ENCODE results near the gene PLCB1.
"Not testable (repeated sequence)": the region's sequence is repeated elsewhere in the genome, so short reads cannot be mapped to it uniquely, and the experiment has no call there.

Gene PLCB1

DNA sequence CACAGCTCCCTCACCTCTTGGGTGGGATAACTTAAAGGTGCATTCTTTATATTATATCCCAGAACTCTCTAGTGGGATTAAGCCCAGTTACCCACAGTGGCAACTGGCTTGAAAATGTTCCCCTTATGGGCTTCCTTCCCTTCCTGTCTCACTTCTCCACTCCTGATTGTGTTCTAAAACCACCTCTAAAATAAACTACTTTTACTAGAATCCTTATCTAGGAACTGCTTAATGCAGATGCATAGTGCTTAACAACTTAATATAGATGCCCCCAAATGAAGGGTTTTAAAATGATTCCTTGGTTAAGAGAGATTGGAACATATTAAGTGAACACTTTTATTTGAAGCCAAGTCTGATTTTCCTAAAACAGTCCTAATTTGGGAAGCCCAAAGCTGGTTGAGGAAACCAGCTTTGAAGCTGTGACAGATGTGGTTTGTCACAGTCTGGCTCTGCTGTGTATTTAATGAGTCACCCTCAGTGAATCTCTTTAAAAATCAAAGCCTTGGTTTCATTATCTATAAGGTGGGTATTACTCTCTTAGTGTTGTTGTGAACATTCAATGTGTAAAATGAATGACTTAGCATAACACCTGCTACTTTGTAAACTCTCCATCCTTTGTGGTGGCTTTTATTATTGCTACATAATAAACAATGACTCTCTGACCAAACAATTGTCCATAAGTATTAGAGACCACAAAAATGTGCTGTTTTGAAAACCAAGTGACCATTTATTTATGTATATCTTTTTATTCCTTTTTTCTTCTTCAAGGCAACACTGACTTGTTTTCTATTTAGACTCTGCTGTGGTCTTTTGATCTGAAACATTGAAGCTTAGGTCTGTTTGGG lies 24.4 kb downstream of the PLCB1 start:
- peak; percentile 14 for DNase-seq (ENCODE audit: low read depth)

GRCh38 chr20:8159217-8159616 lies 27.2 kb downstream of the PLCB1 start:
- not testable (repeated sequence) for DNase-seq (ENCODE audit: low read depth)

- no peak for DNase-seq (ENCODE audit: low read depth)
These were observed 29.4 kb downstream of the PLCB1 start for GRCh38 chr20:8161264-8162071.

- no peak for DNase-seq (ENCODE audit: low read depth)
These were observed 30.5 kb downstream of the PLCB1 start for GRCh38 chr20:8162610-8163009.

GRCh38 chr20:8163543-8163942 lies 31.5 kb downstream of the PLCB1 start:
- DNase-seq (ENCODE audit: low read depth): no peak

GRCh38 chr20:8166730-8167129 lies 34.7 kb downstream of the PLCB1 start:
- DNase-seq (ENCODE audit: low read depth): no peak

DNA sequence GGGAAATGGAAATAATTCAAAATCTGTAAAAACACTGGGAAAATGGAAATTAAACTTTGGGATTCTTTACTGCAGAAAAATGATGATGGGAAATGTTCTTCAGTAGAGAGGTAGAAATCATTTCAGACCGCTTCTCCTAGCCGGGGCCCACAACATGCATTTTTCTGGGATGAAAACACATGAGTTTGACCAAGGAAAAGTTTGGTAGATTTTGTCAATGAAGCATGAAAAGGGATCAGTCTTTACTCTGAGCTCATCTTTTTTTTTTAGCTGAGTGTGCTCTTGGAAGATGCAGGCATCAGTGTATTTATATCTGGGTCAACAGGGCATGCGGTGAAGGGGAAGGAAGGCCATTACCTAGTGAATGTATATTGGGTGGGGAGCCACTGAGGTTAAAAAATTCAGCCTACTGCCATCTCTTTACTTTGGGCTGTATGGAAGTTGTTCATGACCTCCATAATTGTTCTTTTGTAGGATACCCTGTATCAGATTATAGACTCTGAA lies 36.8 kb downstream of the PLCB1 start:
- DNase-seq (ENCODE audit: low read depth): no peak

- no peak for DNase-seq (ENCODE audit: low read depth)
These were observed 38.9 kb downstream of the PLCB1 start for GRCh38 chr20:8170921-8171320.

DNA sequence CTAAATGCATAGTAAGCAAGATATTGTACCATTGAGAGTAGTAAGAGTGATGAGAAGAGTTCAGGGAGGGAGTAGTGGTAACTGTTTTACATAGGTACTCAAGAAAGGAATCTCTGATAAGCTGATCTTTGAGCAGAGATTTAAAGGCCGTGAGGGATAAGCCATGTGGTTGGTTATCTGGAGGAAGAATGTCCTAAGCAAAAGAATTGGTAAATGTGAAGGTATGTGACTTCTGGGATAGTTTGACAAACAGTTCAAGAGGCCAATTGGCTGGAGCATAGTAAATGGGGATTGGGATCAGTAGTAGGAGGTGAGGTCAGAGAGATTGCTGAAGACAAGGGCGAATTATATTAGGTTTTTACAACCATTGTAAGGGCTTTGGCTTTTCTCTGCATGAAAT lies 40.1 kb downstream of the PLCB1 start:
- DNase-seq (ENCODE audit: low read depth): no peak

- DNase-seq (ENCODE audit: low read depth): no peak
These were observed 43.9 kb downstream of the PLCB1 start for GRCh38 chr20:8175741-8176675.

DNA sequence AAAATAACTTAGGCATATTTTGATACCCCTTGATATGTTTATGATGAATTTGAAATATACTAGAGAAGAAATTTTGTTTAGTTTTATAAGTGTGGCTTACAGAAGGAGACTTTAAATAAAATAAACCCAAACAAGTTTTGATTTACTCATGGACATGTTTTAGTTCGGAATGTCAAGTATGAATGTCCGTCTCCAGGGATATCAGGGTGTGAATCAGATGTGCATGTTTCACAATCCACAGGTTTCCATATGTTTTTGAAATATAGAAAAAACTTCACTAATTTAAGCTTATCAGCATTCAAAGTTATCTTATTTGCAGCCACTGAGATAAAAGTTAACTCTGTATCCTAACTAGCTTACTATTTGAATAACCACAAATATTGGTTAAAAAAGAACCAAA lies 51.5 kb downstream of the PLCB1 start:
- peak; percentile 11 for DNase-seq (ENCODE audit: low read depth)

- no peak for DNase-seq (ENCODE audit: low read depth)
These were observed 55.7 kb downstream of the PLCB1 start for GRCh38 chr20:8187740-8188139.

DNA sequence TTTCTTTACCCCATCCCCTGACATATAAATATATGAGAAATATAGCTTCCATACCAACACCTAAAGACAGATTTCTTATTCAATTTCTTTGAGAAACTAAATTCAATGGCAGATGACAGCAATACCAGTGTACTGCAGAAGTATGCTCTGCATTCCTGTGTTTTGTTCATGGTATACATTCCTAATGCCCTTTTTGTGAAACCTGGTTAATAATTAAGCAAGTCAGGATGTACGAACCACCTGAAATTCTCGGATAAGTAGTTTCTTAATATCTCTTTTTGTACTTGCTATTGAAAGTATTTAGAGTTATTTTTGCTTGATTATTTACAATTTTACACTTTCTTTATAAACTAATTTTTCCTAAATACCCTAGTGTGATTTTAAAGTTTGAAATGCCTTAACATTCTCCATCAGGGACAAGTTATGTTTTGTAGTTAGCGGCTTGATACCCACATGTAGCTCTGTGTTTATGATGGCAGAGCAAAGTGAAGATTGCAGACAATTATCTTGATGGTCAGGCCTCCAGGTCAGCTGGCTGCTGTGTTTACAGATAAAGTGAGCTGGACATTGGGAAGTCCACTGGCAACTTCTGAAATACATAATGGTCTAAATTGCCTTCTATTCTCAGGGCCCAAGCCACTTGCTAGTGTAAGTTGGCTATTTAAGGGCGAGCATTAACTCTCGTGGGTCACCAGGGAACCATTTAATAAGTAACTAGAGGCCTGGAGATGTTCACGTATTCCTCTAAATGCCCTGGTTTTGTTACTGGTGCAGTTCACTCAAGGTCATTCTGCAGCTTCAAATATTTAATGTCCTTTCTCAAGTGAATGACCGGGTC lies 58.2 kb downstream of the PLCB1 start:
- DNase-seq (ENCODE audit: low read depth): no peak

GRCh38 chr20:8194721-8195120 lies 62.7 kb downstream of the PLCB1 start:
- peak; percentile 82 for DNase-seq (ENCODE audit: low read depth)

- DNase-seq (ENCODE audit: low read depth): peak; percentile 54
These were observed 64.0 kb downstream of the PLCB1 start for GRCh38 chr20:8196096-8196495.

DNA sequence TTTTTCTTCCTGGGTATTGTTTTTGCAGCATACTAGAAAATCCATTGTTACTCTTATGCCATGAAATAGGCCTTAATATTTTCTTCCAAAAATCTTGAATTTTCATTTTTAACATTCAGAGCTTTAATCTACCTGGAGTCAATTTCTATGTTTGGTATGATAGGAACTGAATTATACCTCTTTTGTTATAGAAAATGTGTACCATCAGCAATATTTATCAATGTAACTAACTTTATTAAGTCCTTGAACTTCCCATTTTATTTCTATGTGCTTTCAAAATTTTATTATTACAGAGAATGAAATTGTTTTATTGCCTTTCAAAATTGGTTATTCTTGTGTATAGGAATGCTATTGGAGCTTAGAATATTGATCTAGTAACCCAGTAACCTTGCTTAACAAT lies 68.2 kb downstream of the PLCB1 start:
- no peak for DNase-seq (ENCODE audit: low read depth)

GRCh38 chr20:8203366-8203765 lies 71.3 kb downstream of the PLCB1 start:
- no peak for DNase-seq (ENCODE audit: low read depth)

- DNase-seq (ENCODE audit: low read depth): no peak
These were observed 73.9 kb downstream of the PLCB1 start for GRCh38 chr20:8205996-8206395.

DNA sequence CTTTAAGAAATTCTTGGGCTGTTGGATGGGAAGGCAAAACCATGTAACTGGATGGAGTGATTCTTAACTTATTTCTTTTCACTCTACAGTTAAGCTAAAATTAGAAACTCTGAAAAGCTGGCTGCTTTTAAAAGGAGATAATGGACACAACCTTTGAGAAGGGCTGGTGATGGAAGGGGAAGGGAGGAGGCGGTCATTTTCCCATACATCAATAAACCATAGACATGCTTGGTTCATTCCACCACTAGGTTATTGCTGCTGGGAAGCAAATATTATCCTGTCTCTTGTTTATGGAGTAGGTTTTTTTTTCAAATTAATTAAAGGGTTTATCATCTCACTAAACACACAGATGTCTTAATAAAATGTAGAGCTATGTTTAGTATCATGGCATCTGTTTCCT lies 76.2 kb downstream of the PLCB1 start:
- no peak for DNase-seq (ENCODE audit: low read depth)

- peak; percentile 8 for DNase-seq (ENCODE audit: low read depth)
These were observed 77.0 kb downstream of the PLCB1 start for GRCh38 chr20:8209061-8209460.

- no peak for DNase-seq (ENCODE audit: low read depth)
These were observed 78.7 kb downstream of the PLCB1 start for GRCh38 chr20:8210749-8211148.
